OCI-LY3 (cell line): ENCODE measurements around the gene AHCYL2.

Source experiments
- H2AFZ ChIP-seq: fragments of 200-600, 300-600 bp; shearing (Covaris generic); 2 replicates; pipeline ENCODE4 v1.6.0; 2014; ENCODE audit warnings: antibody characterized with exemption, low read depth, low read length
- H3K27ac ChIP-seq: fragments of 200-600, 300-600 bp; sonication (generic); 2 replicates; pipeline ENCODE4 v1.5.1; 2014; ENCODE audit warnings: mild to moderate bottlenecking, low read length, moderate library complexity, mixed read lengths
- H3K27me3 ChIP-seq: fragments of 200-600, 300-600 bp; sonication (generic); 2 replicates; pipeline ENCODE4 v1.6.1; 2014; ENCODE audit warnings: low read depth, low read length, mixed read lengths
- H3K36me3 ChIP-seq: fragments of 200-600, 300-600 bp; sonication (generic); replicated peaks from 2 replicates; pipeline ENCODE3; 2014; ENCODE audit warnings: low read depth, low read length, mixed read lengths
- H3K4me1 ChIP-seq: fragments of 300-600, 200-600 bp; sonication (generic); 2 replicates; pipeline ENCODE4 v1.6.1; 2014; ENCODE audit warnings: low read length, mixed read lengths
- H3K4me2 ChIP-seq: fragments of 200-600, 300-600 bp; sonication (generic); 2 replicates; pipeline ENCODE4 v1.6.1; 2014; ENCODE audit warnings: low read length, mixed read lengths
- H3K4me3 ChIP-seq: fragments of 300-600, 200-600 bp; sonication (generic); 2 replicates; pipeline ENCODE4 v1.5.1; 2014; ENCODE audit warnings: antibody characterized with exemption, mild to moderate bottlenecking, low read length, moderate library complexity
- H3K79me2 ChIP-seq: fragments of 300-600, 200-600 bp; shearing (Covaris generic); 2 replicates; pipeline ENCODE4 v1.6.1; 2014; ENCODE audit warnings: mild to moderate bottlenecking, low read length, mixed read lengths
- H3K9ac ChIP-seq: fragments of 300-600, 200-600 bp; shearing (Covaris generic); 2 replicates; pipeline ENCODE4 v1.6.0; 2014; ENCODE audit warnings: mild to moderate bottlenecking, low read length, moderate library complexity
- H3K9me3 ChIP-seq: fragments of 200-600, 300-600 bp; shearing (Covaris generic); 2 replicates; pipeline ENCODE4 v1.6.1; 2014; ENCODE audit warnings: low read length, mixed read lengths; ENCODE audit not compliant: insufficient read depth
- H4K20me1 ChIP-seq: fragments of 200-600, 300-600 bp; sonication (generic); 2 replicates; pipeline ENCODE4 v1.6.1; 2016; ENCODE audit warnings: low read length, mixed read lengths; ENCODE audit not compliant: insufficient read depth
- EZH2phosphoT487 ChIP-seq: fragments of 200-600 bp; shearing (Covaris generic); IDR thresholded peaks from 2 replicates; pipeline ENCODE4 v1.6.1; 2018; ENCODE audit warnings: antibody characterized with exemption, mixed run types, low read depth
- TF ChIP-seq, protein P1 (sequence below): fragments of 200-600, 300-600 bp; sonication (generic); IDR thresholded peaks from 2 replicates; pipeline ENCODE4 v1.5.1; 2014; ENCODE audit warnings: antibody characterized with exemption, low read length, low read depth

AHCYL2 gene

DNA sequence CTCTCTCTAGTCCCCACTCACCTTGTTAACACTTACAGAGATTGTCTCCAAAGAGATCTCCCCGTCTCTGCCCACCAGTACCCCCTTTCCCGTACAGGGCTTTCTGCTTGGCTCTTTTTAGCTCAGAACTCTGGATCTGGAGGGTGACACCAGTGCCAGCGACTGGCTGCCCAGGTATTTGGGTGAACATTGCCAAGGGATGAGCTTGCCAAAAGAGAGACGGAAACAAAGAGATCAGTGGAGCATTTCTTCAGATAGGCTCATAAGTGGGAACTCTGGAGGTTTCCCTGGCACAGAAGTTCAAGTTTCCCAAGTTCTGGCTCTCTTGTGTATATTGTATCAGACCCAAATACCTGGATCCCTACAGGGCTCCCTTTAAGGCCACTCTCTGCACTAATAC is 239.4 kb downstream of the AHCYL2 start:
- no peak overlapping the region for H3K4me2 ChIP-seq
- no peak overlapping the region for H3K4me3 ChIP-seq
- no peak for TF ChIP-seq EZH2phosphoT487
- TF ChIP-seq, protein P1, sequence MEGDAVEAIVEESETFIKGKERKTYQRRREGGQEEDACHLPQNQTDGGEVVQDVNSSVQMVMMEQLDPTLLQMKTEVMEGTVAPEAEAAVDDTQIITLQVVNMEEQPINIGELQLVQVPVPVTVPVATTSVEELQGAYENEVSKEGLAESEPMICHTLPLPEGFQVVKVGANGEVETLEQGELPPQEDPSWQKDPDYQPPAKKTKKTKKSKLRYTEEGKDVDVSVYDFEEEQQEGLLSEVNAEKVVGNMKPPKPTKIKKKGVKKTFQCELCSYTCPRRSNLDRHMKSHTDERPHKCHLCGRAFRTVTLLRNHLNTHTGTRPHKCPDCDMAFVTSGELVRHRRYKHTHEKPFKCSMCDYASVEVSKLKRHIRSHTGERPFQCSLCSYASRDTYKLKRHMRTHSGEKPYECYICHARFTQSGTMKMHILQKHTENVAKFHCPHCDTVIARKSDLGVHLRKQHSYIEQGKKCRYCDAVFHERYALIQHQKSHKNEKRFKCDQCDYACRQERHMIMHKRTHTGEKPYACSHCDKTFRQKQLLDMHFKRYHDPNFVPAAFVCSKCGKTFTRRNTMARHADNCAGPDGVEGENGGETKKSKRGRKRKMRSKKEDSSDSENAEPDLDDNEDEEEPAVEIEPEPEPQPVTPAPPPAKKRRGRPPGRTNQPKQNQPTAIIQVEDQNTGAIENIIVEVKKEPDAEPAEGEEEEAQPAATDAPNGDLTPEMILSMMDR, result no peak
- H3K27ac ChIP-seq, result no peak overlapping the region
- H2AFZ ChIP-seq, result no peak overlapping the region
- no peaks in the 10 kb centered on the region for H4K20me1 ChIP-seq
- no peak overlapping the region for H3K9ac ChIP-seq
- no peaks in the 10 kb centered on the region for H3K79me2 ChIP-seq
- H3K36me3 ChIP-seq, result peaks cover 4% of the 10 kb centered on the region
- H3K4me1 ChIP-seq, result no peaks in the 10 kb centered on the region
- no peaks in the 10 kb centered on the region for H3K9me3 ChIP-seq
- no peaks in the 10 kb centered on the region for H3K27me3 ChIP-seq

DNA sequence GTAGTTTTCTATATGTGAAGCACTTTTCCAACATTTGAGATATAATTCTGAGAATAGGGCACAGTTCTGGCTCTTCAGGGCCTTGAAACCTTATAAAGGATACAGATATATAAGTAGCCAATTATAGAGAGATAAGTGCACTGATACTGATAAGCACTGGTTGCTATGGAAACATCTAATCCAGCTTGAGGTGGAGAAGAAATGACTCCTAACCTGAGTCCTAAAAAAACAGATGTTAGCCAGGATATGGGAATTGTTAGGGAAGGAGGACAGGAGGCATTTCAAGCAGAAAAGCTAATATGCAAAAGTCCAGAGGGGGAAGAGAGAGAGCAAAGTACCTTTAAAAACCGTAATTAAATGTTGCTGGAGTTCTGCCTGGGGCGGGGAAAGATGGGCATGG is 240.2 kb downstream of the AHCYL2 start:
- H3K4me2 ChIP-seq, result no peak overlapping the region
- H3K36me3 ChIP-seq, result peaks cover under 1% of the 10 kb centered on the region

DNA sequence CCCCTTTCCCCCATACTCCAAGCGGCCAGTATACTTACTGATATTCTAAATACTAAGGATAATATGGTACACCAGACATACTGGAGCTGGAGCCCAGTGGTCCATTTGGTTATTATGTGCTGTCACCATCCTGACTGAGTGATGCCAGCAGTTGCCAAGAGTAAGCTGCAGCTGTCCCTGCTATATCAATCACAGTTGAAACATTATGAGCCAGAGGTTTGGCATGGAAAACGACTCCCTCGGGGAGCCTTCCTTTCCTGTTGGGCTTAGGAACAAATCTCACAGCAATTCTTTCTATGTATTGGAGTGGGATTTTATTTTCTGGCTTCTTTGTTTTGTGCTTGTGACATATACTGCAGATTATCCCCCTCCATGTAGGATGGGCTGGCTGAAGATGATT is 242.0 kb downstream of the AHCYL2 start:
- no peak overlapping the region for H3K4me3 ChIP-seq
- H3K27me3 ChIP-seq, result no peaks in the 10 kb centered on the region
- no peak overlapping the region for H3K9ac ChIP-seq
- TF ChIP-seq EZH2phosphoT487, result no peak
- TF ChIP-seq, protein P1, result no peak
- no peaks in the 10 kb centered on the region for H3K4me1 ChIP-seq
- no peak overlapping the region for H3K4me2 ChIP-seq
- no peaks in the 10 kb centered on the region for H3K9me3 ChIP-seq
- no peaks in the 10 kb centered on the region for H4K20me1 ChIP-seq
- no peak overlapping the region for H3K27ac ChIP-seq
- no peak overlapping the region for H2AFZ ChIP-seq
- no peaks in the 10 kb centered on the region for H3K36me3 ChIP-seq
- H3K79me2 ChIP-seq, result no peaks in the 10 kb centered on the region

More for the DNA sequence above, 240.2 kb downstream of the AHCYL2 start:
- Histone ChIP-seq H3K9me3 (no peaks in the 10 kb centered on the region), H3K79me2 (no peaks in the 10 kb centered on the region), H3K4me3 (no peak overlapping the region), H3K27me3 (no peaks in the 10 kb centered on the region), H2AFZ (no peak overlapping the region), H3K9ac (no peak overlapping the region), H3K27ac (no peak overlapping the region), H3K4me1 (no peaks in the 10 kb centered on the region), H4K20me1 (no peaks in the 10 kb centered on the region)
- no peak for TF ChIP-seq EZH2phosphoT487
- TF ChIP-seq, protein P1, result no peak

DNA sequence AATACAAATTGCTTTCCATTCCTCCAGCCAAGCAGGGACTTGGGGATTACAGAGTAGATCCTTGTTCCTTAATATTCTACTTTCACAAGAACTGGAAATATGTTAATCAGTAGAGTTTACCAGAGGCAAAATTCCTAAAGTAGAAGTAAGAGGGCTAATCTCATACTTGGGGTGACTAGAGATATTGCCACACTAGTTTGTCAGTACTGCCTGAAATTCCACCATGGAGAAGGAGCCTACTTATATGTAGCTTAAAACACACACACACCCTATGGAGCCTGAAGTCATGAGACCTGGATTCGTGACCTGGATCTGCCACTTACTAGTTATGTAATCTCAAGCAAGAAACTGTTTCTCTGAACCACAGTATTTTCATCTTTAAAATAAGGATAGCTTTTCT is 243.3 kb downstream of the AHCYL2 start:
- Histone ChIP-seq H3K9me3 (no peaks in the 10 kb centered on the region), H4K20me1 (no peaks in the 10 kb centered on the region), H3K79me2 (no peaks in the 10 kb centered on the region), H3K36me3 (no peaks in the 10 kb centered on the region), H3K4me2 (no peak overlapping the region), H3K4me3 (no peak overlapping the region), H3K4me1 (peaks cover 4% of the 10 kb centered on the region), H3K27ac (no peak overlapping the region), H2AFZ (no peak overlapping the region), H3K9ac (no peak overlapping the region), H3K27me3 (no peaks in the 10 kb centered on the region)
- TF ChIP-seq EZH2phosphoT487, result no peak
- TF ChIP-seq, protein P1, result no peak
